Epithelial cell of prostate (primary cell): ENCODE data around the gene ANP32A.

Source experiments
- DNase-seq: peaks from one replicate; pipeline ENCODE4 v3.0.0-alpha.2; 2011; ENCODE audit warnings: low read depth, low spot score
- H3K27ac ChIP-seq: fragments of 450-650 bp; 2 replicates; pipeline ENCODE4 v1.5.1; 2017; ENCODE audit warnings: mild to moderate bottlenecking

The ANP32A gene

DNA sequence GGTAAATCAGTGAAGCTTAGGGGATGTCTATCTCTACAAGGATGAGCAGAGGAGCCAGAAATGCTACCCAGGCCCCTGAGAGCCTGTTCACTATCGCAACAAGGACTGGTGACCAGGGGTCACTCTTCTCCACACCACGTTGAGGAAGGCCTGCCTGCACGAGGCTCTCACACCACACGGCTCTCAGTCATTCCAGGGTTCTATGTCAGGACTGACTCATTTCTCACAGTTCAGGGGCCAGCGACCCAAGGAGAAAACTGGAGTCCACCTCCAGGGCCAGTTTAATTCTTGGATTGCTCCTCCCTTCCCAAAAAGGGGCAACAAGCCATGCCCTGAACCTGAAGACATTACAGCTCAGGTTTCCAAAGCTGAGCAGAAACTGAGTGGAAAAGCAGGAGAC lies 33.9 kb downstream of the ANP32A start:
- no peak overlapping the region for H3K27ac ChIP-seq
- no peak for DNase-seq

DNA sequence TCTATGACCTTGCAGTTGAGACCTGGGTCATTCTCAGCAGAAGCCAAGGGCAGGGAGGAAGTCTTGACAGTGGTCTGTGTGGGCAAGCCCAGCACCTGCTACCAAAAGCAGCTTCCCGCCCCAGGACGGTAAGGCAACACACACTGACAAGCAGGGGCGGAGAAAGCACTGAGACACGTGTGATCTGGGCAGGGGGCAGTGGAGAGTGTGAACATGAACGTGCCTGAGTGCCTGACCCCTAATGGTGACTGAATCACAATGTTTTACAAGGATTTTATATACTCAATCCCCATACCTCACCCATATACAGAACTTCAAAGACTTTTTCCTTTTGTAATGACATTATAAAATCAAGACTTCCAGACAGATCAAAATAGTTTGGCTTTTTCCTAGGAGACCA lies 35.2 kb downstream of the ANP32A start:
- H3K27ac ChIP-seq: no peak overlapping the region
- no peak for DNase-seq

DNA sequence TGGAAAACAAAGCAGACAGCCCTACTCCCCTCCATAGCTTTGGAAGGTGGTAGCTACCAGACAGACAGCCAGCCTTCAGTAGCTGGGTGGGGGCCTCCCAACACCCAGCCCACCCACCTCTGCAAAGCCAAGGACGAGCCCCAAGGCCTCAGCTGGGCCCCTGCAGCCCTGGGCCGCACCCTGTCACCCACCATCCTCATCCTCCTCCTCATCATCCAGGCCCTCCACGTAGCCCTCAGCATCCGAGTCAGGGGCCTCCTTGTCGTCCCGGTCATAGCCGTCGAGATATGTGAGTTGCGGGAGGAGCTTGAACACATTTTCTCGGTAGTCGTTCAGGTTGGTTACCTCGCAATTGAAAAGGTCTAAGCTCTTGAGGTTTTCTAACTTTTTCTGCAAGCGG lies 36.5 kb downstream of the ANP32A start:
- no peak for DNase-seq
- H3K27ac ChIP-seq: no peak overlapping the region

DNA sequence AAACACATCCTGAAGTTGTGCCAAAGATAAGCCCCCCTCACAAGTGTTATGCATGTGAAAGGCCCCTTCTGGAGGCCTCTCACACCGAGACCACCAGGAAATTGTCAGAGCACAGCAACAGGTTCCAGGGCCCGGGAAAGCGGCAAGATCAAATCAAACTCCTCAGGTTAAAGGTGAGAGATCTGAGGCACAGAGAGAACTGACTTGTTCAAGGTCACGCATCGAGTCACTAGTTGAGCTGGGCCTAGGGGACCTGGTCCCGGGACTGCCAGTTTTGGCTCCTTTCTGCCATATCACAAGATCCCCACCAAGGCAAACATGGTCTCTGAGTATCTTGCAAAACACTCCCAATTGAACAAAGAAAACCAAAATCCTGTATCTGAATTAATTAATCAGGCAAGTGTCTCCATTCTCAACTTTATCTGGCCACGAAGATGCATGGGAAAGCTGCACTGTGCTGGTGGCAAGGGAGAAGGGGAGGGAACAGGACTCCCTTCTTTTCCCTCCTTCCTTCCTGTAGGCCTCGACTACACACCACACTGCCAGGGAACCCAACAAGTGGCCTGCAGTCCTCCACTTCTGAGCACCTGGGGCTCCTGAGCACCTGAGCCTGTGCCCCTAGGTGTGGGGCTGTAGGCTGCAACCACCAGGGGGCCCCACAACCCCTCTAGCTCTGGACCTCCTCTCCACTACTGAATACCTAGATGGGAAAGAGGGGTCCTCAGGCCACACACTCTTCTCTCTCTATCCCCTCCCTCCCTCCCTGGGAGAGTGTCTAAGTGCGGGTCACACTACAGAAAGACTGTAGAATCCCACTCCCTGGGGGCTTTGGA lies 37.3 kb downstream of the ANP32A start:
- DNase-seq: no peak
- H3K27ac ChIP-seq: no peak overlapping the region

DNA sequence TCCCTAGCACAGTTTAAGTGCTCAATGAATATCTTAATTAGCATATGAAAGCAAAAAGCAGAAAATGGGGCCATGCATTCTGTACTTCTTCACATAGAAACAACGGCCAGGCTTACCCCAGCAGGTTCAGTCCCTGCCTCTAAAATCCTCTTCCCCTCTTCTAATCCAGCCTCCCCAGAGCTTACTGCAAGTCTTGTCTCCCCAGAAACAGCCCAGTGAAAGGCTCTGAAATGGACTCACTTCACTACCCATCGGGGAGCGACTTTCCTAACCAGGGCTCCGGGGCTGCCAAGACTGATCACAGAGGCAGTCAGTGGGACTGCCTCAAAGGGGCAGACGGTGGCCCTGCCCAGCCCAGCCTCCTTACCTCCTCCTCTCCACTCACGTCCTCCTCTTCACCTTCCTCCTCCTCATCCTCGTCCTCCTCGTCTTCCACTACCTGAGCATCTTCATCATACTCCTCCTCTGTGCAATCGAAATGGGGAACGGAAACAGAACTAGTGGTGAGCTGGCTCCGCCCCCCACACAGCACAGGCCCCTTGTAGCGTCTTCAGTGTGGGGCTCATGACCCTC lies 38.0 kb downstream of the ANP32A start:
- DNase-seq: no peak
- H3K27ac ChIP-seq: no peak overlapping the region

DNA sequence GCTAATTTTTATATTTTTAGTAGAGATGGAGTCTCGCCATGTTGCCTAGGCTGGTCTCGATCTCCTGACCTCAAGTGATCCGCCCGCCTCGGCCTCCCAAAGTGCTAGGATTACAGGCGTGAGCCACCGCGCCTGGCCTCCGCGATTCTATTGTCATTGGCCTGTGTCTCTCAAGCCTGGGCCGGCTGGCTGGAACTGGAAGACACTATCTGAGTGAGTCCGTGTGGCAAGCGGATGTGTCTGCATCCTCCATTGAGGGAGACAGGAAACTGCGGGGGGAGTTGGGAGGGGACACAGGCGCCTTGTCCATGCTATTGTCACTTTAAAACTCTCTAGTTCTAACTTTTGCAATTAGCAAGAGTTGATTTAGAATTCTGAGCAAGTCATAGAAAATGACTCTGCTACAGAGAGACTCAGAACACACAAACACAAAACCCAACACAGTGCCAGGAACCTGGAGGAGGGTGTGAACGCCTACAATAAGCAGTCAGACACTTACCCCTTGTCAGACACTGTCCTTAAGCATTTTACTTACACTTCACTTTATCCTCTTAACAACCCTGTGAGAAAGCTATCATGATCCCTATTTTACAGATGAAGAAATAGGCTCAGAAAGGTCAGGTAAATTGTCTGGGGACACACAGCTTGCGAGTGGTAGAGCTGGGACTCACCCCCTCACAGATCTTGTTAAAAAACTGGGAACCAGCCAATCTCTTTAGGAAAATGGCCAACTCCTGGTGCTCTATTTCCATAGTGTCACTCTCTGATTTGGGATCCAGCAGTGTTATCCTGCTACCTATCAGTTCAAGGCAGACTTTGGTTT lies 38.7 kb downstream of the ANP32A start:
- no peak for DNase-seq
- H3K27ac ChIP-seq: no peak overlapping the region

DNA sequence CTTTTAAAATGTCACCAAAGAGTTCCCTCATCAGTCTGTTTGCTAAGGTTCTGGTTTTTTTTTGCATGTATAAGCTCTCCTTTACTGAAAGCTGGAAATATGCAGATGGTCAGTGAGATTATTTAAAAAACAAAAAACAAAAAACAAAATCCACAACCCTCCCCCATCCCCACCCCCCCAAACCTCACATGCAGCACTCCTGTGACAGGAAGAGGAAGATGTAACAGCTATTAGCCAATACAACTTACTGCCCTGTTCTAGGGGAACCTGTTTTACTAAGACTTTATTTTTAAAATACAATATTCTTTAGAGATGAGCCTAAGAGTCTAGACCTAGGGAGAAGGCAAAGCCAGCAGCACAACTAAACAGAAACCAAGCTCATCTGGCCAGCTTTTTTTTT lies 39.5 kb downstream of the ANP32A start:
- no peak overlapping the region for H3K27ac ChIP-seq
- DNase-seq: no peak

DNA sequence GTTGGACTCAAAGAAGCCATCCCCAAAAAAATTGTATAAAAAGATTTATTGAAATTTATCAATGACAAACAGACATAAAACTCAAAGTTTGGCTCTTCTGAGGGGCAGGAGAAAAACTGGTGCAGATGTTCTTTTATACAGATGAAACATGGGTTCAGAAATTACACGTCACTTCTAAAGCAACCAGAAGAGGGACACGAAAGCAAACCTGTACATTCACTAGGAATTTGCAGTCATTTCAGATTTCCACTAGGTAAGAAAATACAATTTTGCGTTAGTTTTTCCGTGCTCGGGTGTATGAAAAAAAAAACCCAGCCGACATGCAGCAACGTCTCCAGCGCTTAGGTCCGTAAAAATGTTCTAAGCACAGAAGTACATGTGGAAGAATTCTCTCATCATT lies 41.8 kb downstream of the ANP32A start:
- H3K27ac ChIP-seq: no peak overlapping the region
- no peak for DNase-seq

DNA sequence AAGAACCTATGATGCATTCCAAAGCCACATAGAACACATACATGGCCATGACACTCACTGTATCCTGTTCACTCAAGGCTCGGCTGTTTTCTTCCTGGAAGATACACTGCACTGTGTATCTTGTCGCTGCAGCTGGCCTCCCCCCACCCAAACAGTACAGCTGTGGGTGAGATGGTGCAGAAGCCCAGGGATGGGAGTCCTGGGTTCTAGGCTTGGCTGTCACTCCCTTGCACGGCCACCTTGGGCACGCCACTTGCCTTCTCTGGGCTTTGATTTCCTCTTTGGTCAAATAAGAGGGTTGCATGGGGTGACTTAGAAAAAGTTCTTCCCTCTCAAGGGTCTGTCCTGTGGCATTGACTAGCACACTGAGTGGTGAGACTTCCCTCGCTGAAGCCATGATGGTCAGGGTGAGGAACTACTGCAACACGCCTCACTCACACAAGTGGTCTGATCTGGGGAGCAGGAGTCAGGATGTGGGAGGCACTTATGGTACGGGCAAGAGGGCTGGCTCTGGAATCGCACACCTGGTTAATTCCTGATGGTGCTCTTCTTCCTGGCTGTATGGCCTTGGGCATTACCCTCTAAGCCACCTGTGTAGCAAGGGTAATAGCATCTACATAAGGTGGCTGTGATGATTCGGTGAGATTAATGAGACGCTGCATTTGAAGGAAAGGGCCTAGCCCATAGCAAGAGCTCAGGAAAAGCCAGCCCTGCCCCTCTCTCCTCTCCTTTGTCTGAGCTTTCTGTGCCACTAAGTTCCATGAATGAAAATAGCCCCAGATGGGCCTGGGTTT lies 44.0 kb downstream of the ANP32A start:
- H3K27ac ChIP-seq: no peak overlapping the region

DNA sequence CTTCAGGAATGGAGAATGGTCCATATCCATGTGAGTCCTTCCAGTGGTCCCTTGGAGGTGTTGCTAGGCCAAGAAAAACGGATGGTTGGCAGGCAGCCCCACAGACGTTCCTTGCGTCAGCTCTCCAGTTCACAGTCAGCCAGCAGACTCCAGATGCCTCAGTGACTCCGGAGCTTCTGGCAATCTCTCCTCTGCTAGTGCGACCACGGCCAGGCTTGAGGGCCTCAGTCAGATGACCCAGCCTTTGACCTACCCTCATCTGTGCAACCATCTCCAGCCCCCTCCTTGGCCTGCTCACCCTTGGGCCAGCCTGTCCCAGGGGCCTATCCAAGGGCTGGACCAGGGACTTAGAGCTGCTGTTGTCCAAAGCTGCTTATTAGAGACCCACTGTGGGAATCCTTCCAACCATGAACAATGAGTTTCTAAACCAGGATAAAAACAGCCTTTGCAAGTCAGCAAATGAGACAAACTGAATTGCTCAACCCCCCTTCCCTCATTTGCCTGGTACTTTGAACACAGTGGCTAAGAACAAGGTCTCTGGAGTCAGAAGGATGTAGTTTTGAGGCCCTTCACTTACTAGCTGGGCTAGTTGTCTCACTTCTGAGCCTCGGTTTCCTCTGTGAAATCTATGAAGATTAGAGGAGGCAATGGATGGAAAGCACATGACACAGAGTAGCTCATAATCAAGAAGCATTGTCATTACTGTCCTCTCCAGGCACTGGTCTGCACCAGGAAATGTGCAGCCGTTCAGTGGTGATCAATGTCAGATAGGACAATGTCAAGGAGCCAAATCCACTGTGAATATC lies 44.8 kb downstream of the ANP32A start:
- no peak for DNase-seq
- no peak overlapping the region for H3K27ac ChIP-seq

More for the DNA sequence above, 44.0 kb downstream of the ANP32A start:
- no peak for DNase-seq

DNA sequence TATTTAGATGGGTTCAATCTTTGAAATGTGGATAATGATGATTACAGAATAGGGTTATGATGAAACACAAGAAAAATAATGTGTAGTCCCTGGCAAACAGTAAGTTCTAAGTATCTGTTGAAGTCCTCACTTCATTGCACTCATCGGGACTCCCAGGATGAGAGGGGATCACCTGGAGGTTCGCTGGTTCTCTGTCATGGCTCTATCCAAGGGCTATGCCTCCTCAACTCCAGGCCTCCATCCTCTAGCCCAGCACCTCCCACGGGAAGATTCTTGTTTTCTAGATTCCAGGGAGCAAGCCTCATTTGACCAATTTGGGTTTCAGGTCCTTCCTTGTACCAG lies 45.5 kb downstream of the ANP32A start:
- no peak for DNase-seq
- H3K27ac ChIP-seq: no peak overlapping the region

DNA sequence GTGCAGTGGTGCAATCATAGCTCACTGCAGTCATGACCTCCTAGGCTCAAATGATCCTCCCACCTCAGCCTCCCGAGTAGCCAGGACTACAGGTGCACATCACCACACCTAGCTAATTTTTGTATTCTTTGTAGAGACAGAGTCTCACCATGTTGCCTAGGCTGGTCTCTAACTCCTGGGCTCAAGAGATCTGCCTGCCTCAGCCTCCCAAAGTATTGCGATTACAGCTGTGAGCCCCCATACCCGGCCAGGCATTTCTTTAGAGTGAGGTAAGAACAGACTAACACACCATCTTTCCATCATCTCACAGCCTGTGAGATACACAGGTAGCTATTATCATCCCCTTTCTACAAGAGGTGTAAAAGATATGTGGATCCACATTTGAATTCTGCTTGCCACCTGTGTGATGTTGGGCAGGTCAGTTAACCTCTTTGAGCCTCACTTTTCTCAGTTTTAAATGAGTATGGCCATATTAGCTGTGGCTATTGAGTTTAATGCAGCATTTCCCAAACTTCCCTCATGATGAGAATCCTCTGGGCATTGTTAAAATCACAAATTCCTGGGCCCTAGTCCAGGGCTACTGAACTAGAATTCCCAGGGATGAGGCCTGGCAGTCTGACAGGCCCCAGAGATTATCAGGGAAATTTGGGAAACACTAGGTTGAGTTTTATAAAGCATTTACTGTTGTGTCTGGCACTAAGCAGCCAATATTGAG lies 46.0 kb downstream of the ANP32A start:
- no peak overlapping the region for H3K27ac ChIP-seq
- no peak for DNase-seq

DNA sequence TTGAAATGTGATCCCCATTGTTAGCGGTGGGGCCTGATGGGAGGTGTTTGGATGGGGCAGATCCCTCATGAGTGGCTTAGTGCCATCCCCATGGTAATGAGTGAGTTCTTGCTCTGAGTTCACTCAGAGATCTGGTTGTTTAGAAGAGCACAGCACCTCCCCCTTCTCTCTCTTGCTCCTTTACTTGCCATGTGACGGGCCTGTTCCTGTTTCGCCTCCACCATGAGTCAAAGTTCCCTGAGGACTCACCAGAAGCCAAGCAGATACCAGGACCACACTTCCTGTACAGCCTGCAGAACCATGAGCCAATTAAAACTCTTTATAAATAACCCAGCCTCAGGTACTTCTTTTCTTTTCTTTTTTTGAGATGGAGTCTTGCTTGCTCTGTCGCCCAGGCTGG lies 46.6 kb downstream of the ANP32A start:
- H3K27ac ChIP-seq: no peak overlapping the region
- no peak for DNase-seq

DNA sequence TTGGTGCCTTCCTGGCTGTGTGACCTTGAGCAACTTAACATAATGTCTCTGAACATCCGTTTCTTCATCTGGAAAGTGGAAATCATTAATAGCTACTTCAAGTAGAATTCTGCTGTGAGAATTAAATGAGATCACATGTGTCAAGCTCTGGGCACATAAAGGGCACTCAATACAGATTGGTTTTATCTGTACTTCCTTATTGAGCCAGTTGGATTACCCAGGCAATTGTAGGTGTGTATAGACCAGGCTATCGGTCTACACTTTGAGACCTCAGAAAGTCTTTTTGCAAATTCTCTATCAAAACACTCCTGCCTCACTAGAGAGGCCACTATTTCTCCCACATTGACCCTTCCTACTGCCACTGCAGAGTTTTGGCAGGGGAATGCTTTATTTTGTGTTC lies 47.7 kb downstream of the ANP32A start:
- H3K27ac ChIP-seq: no peak overlapping the region
- DNase-seq: no peak

DNA sequence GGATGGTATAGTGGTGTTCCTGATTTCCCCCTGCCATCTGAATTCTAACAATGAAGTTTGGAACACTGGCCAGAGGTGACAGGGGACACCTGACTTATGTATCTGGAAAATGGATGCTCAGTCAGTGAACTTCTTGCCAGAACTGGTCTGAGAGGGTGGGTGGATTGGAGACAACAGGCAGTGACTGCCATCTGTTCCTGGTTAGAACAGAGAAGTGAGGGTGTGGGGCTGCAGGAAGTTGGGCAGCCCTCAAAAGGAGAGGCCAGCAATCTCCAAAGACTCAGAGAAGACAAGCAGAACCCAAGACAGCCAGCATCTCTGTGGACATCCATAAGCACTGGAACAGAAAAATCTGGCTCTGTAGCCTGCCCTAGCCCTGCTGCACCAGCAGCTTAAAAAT lies 50.5 kb downstream of the ANP32A start:
- DNase-seq: no peak
- H3K27ac ChIP-seq: no peak overlapping the region

DNA sequence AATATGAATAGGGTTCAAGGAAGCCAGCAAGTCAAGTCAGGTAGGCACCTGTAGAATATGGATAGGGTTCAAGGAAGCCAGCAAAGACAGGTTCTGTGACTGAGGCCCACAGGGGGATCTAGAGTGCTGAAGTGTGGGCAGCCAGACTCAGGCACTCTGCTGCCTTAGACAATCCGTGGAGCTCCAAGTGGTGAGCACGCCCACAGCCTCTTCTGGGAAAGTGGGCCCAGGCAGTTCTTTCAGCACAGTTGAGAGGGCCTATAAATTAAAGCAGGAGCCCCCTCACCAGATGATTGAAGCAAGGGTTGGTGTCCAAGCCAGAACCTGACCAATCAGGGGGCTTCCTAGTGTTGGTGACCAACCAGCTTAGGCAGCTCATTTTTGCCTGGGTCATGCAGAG lies 51.0 kb downstream of the ANP32A start:
- no peak for DNase-seq

DNA sequence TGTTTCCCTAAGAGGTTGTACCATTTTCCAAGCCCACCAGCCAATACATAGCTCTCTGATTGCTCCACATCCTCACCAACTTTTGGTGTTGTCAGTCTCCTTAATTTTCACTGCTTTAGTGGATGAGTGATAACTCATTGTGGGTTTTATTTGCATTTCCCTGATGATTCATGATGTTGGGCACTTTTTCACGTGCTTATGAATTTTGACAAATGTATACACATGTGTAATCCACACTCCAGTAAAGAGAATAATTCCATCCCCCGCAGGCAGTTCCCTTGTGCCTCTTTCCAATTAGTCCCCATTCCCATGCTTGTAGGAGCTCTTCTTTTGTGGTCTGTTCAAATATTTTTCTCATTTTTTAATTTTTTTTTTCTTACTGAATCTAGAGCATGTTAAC lies 52.4 kb downstream of the ANP32A start:
- no peak for DNase-seq
- H3K27ac ChIP-seq: no peak overlapping the region

More for the DNA sequence above, 51.0 kb downstream of the ANP32A start:
- H3K27ac ChIP-seq: no peak overlapping the region

DNA sequence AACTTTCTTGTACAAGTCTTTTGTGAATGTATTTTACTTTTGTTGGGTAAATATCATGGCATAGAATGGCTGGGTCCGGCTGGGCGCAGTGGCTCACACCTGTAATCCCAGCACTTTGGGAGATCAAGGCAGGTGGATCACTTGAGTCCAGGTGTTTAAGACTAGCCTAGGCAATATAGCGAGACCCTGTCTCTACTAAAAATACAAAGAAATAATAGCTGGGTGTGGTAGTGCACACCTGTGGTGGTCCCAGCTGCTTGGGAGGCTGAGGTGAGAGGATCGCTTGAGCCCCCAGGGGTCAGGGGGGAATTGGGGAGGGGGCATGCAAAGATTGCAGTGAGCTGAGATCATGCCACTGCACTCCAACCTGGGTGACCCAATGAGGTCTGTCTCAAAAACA lies 52.9 kb downstream of the ANP32A start:
- H3K27ac ChIP-seq: no peak overlapping the region
- no peak for DNase-seq
